OCI-M2 (cell line): Measurements from ENCODE around the gene ZCCHC7.
"Not testable (repeated sequence)": the region's sequence is repeated elsewhere in the genome, so short reads cannot be mapped to it uniquely, and the experiment has no call there.

ENCODE experiments used
- DNase-seq: peaks from one replicate; lab custom pipeline; 2025; ENCODE audit not compliant: unreplicated experiment; lab: John Stamatoyannopoulos, UW

Gene ZCCHC7

GRCh38 chr9:37395663-37396062 lies 275.3 kb downstream of the ZCCHC7 start:
- no peak for DNase-seq

GRCh38 chr9:37397948-37398347 lies 277.6 kb downstream of the ZCCHC7 start:
- not testable (repeated sequence) for DNase-seq

- DNase-seq = no peak
These were observed 278.2 kb downstream of the ZCCHC7 start for GRCh38 chr9:37398464-37399025.

GRCh38 chr9:37399336-37399735 lies 279.0 kb downstream of the ZCCHC7 start:
- no peak for DNase-seq

GRCh38 chr9:37404590-37404989 lies 284.2 kb downstream of the ZCCHC7 start:
- no peak for DNase-seq

- no peak for DNase-seq
These were observed 285.0 kb downstream of the ZCCHC7 start for GRCh38 chr9:37405350-37405749.

- no peak for DNase-seq
These were observed 285.5 kb downstream of the ZCCHC7 start for GRCh38 chr9:37405764-37406380.

GRCh38 chr9:37406603-37407401 lies 286.4 kb downstream of the ZCCHC7 start:
- no peak for DNase-seq

- no peak for DNase-seq
These were observed 287.1 kb downstream of the ZCCHC7 start for GRCh38 chr9:37407468-37407867.
